ENCODE results near the gene ACTG1. TPM values are rescaled to one million over a fixed set of nuclear protein-coding genes. Genes with fewer than 3 reads are reported as not detected.
A peak's percentile ranks its signal among the peaks of the same experiment; 100 is the strongest.

ACTG1 gene
- total and polyA plus RNA-seq, 2 of the 13 experiments (the other 11 are each of a cell fraction or from before 2014, with no cell fraction given) = 973 to 1,138 TPM

GRCh38 chr17:81468111-81468769, 44.4 kb downstream of the ACTG1 start (continued):
- TF ChIP-seq SKIL (CRISPR knock-in tag; IDR thresholded peaks at IDR 0.05; ENCODE audit: borderline replicate concordance) = no peak
- TF ChIP-seq SOX13 (IDR thresholded peaks at IDR 0.05) = no peak
- 0 out of 4 replicates have a peak, but pooled peaks of 1 of the 2 experiments have one; percentile 10 for TF ChIP-seq SOX13 (CRISPR knock-in tag; conservative IDR thresholded peaks at IDR 0.05 in 1 of 2, IDR thresholded peaks at IDR 0.05 in 1 of 2)
- no peak for TF ChIP-seq ZNF205 (CRISPR knock-in tag; IDR thresholded peaks at IDR 0.05)
- no peak for TF ChIP-seq DPF2 (CRISPR knock-in tag; IDR thresholded peaks at IDR 0.05; ENCODE audit: borderline replicate concordance, low read depth)
- no peak for TF ChIP-seq E2F5 (CRISPR knock-in tag; conservative IDR thresholded peaks at IDR 0.05)
- TF ChIP-seq, protein P1, sequence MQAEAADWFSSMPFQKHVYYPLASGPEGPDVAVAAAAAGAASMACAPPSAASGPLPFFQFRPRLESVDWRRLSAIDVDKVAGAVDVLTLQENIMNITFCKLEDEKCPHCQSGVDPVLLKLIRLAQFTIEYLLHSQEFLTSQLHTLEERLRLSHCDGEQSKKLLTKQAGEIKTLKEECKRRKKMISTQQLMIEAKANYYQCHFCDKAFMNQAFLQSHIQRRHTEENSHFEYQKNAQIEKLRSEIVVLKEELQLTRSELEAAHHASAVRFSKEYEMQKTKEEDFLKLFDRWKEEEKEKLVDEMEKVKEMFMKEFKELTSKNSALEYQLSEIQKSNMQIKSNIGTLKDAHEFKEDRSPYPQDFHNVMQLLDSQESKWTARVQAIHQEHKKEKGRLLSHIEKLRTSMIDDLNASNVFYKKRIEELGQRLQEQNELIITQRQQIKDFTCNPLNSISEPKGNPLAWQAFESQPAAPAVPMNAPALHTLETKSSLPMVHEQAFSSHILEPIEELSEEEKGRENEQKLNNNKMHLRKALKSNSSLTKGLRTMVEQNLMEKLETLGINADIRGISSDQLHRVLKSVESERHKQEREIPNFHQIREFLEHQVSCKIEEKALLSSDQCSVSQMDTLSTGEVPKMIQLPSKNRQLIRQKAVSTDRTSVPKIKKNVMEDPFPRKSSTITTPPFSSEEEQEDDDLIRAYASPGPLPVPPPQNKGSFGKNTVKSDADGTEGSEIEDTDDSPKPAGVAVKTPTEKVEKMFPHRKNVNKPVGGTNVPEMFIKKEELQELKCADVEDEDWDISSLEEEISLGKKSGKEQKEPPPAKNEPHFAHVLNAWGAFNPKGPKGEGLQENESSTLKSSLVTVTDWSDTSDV (CRISPR knock-in tag; IDR thresholded peaks at IDR 0.05) = no peak
- no peak for TF ChIP-seq KAT7 (CRISPR knock-in tag; IDR thresholded peaks at IDR 0.05; ENCODE audit: borderline replicate concordance)
- TF ChIP-seq SRY (CRISPR knock-in tag; IDR thresholded peaks at IDR 0.05) = no peak
- no peak for TF ChIP-seq MBNL3 (CRISPR knock-in tag; conservative IDR thresholded peaks at IDR 0.05)
- no peak for TF ChIP-seq REPIN1 (CRISPR knock-in tag; IDR thresholded peaks at IDR 0.05; ENCODE audit: borderline replicate concordance, low read depth)
- TF ChIP-seq ZBTB33 (CRISPR knock-in tag; IDR thresholded peaks at IDR 0.05) = no peak
- no peak for TF ChIP-seq ZNF501 (CRISPR knock-in tag; IDR thresholded peaks at IDR 0.05)
- TF ChIP-seq HOXA9 (CRISPR knock-in tag; IDR thresholded peaks at IDR 0.05; ENCODE audit: borderline replicate concordance) = no peak
- TF ChIP-seq ZNF687 (CRISPR knock-in tag; IDR thresholded peaks at IDR 0.05) = peak; percentile 40; the same call in 1 of the 2 replicates
- no peak for TF ChIP-seq SNAPC2 (CRISPR knock-in tag; IDR thresholded peaks at IDR 0.05)
- no peak for TF ChIP-seq PAWR (CRISPR knock-in tag; IDR thresholded peaks at IDR 0.05; ENCODE audit: borderline replicate concordance)
